D721Med (cell line): ENCODE results near the gene OPCML.
A peak's percentile ranks its signal among the peaks of the same experiment; 100 is the strongest.

ENCODE experiments used
- DNase-seq: peaks from one replicate; pipeline ENCODE4 v3.0.0; 2011; ENCODE audit warnings: low spot score; ENCODE audit not compliant: insufficient read length
- FAIRE-seq: peaks from 2 replicates; lab custom pipeline; 2011; peaks lifted over from hg19 to GRCh38; lab: Jason Lieb, UNC
- TF ChIP-seq, protein P1 (sequence below): IDR thresholded peaks from 2 replicates; pipeline ENCODE4 v1.5.1; 2012; ENCODE audit warnings: mild to moderate bottlenecking, control low read depth; ENCODE audit not compliant: insufficient read depth; ENCODE audit errors: missing control alignments

OPCML gene

DNA sequence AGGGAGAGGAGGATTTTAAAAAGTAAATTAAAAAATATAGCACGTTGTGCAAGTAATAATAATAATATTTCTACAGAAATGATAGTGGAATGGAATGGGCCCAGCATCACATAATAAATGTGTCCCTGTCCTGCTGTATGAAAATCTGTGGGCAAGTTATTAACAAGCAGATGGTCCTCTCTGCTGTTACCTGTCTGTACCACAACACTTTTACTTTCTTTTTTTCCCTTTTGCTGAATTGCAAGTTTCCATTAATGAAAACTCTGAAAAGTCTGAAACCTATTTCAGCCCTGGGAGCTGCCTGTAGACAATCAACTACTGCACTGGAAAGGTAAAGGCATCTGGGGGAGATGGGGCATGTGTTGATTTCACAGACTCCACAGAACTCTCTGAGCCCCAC is 937.1 kb downstream of the OPCML start:
- no peak for FAIRE-seq
- no peak for DNase-seq
- TF ChIP-seq, protein P1, sequence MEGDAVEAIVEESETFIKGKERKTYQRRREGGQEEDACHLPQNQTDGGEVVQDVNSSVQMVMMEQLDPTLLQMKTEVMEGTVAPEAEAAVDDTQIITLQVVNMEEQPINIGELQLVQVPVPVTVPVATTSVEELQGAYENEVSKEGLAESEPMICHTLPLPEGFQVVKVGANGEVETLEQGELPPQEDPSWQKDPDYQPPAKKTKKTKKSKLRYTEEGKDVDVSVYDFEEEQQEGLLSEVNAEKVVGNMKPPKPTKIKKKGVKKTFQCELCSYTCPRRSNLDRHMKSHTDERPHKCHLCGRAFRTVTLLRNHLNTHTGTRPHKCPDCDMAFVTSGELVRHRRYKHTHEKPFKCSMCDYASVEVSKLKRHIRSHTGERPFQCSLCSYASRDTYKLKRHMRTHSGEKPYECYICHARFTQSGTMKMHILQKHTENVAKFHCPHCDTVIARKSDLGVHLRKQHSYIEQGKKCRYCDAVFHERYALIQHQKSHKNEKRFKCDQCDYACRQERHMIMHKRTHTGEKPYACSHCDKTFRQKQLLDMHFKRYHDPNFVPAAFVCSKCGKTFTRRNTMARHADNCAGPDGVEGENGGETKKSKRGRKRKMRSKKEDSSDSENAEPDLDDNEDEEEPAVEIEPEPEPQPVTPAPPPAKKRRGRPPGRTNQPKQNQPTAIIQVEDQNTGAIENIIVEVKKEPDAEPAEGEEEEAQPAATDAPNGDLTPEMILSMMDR = no peak

DNA sequence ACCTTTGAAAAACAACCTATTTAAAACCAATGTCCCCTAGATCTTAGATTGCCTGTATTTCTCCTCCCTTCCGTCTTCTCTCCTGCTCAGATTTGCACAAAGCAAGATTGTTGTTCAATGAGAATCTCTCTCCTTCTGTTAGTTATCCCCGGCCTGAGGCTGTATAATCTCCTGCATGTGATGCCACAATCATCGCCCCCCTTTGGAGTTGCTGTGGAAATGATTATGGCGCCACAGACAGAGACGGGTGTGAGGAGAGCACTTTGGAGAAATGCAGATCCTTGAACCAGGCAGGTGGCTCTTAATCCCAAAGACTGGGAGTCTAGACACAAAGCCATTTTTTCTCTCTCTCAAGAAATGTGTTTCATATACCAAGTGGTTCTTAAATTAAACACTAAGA is 941.3 kb downstream of the OPCML start:
- DNase-seq (no peak), FAIRE-seq (no peak)
- TF ChIP-seq, protein P1 = no peak

DNA sequence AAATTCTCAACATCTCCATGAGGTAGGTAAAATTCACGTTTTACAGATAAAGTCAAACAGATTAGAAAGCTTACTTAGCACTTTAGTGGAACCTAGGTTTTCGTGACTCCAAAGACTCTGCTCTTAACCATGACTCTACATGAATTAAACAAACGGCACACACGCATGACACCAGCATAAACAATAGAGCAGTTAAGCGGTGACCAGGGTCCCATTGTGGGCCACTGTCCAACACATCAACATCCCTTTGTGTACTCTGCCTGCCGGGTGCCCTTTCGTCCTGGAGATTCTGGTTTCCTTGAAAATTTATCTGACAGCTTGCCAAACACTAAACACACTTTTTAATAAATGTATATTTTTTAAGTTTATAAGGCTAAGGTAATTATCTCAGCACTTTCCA is 941.7 kb downstream of the OPCML start:
- no peak for FAIRE-seq
- TF ChIP-seq, protein P1 = no peak
- DNase-seq = no peak

DNA sequence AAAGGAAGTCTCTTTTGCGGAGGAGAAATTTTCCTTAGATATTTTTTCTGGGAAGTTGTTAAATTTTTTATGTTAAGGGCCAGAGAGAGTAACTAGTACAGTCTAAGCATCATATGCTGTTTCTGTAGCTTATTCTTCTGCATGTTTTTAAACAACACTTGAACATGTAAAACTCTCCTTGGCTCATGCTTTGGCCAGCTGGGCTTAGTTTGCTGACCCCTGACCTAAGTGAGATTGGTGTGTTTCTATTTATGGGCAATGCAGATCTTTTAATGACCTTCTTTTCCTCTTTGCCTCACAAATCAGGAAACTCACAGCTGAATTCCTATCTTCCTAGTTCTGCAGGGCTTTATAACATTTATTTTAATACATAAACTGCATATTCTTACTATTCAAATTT is 942.5 kb downstream of the OPCML start:
- TF ChIP-seq, protein P1 = no peak
- FAIRE-seq = no peak

DNA sequence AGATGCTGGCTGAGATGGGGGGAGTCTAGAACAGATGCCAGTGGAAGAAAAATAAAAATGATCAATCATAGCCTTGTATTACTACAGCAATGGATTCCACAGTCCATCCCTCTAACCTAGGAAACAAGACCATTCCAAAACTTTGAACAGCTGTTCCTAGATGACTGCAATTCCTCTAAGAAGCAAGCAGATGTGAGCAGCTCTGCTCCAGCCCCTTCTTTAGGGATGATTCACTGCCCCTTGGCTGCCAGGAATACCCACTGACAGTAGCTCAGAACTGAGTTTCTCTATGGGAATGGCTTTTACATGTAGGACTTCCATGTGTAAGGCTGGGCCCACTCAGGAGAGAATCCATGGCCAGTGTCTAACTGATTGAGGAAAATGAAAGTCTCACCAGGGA is 943.9 kb downstream of the OPCML start:
- FAIRE-seq = no peak
- DNase-seq = no peak
- TF ChIP-seq, protein P1 = no peak

More for the DNA sequence above, 942.5 kb downstream of the OPCML start:
- no peak for DNase-seq

DNA sequence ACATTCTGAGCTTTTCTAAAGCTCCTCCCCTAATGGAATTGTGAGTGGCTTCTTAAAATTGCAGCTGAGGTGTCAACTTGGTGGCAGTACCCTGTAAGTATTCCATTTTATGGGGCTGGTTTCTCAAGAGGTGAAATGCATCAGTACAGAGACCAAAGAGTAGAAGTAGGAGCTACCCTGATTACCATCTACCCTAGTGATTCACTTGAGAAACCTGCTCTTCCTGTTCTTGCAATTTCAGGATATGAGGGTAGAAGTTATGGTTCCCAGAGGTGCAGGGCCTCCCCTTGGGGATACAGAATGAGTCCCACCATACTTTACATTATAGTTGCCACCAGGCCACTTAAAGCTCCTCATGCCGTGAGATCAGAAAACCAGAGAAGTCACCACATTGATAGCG is 944.6 kb downstream of the OPCML start:
- DNase-seq (no peak), FAIRE-seq (no peak)
- TF ChIP-seq, protein P1 = no peak

DNA sequence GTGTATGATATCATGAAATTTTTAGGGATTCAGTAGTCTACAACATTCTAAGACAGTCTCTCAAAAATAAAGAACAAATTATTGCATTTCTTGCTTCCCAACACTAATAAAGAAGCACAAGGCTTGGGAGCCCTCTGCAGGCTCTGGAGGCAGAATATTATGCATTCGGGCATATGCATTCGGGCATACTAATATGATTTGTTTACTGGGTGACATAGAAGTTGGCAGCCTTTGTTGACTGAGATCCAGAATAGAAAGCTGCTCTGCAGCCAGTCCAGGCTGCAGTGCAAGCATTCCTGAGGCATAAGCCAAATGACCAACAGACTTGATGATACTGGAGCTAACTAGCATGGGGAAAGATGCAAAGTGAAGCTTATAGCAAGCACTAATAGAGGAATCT is 945.5 kb downstream of the OPCML start:
- TF ChIP-seq, protein P1 = peak; percentile 1
- DNase-seq (no peak), FAIRE-seq (no peak)
